ENCODE data around the gene RPL10A.

The RPL10A gene

DNA sequence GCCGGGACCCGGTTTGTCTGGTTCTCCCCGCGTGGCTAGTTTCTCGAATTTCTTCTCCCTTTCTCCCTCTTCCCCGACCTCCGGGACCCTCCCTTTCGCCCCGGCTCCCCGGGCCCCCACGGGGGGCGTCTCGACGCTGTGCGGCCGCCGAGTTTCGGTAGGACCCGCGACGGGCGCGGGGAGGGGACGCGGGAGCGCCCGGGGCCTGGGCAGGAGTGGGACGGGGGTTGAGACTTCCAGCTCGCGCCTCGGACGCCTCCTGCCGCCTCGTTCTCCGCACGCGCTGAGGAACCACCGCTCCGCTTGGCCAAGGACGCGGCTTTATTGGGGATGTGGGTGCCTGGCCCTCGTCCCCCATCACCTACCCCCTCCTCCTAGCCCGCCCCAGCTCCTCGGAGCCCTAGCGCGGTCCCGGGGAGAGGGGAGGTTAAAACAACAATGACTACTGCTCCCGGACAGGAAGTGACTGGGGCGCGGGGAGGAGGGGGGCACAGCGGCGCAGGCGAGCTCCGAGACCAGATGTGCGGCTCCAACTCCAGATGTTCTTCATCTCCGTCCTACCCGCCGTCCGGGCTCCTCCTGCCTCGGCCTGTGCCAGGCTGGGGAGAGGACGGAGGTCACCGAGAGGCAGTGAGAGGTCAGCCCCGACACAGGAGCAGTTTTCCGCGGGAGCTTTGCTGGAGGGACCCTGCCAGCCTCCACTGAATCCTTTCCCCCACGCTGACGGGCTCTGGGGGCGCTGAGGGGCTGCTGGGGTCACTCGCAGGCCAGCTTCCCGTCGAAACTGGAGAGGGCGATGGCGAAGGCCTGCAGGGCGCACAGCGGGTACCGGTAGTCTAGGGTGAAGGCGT is 29.6 kb downstream of the RPL10A start:
- ATAC-seq (replicated peaks) (peak; percentile 33 to 37), DNase-seq (no peak)
- Mint-ChIP-seq H3K27me3 (peaks cover 42 to 46% of the 10 kb centered on the region in 2 donors), H3K9me3 (no peaks in the 10 kb centered on the region), H3K4me1 (peaks cover 29 to 37% of the 10 kb centered on the region in 2 donors), H3K27ac (peak overlapping the region; percentile 56), H3K36me3 (peaks cover 0 to 6% of the 10 kb centered on the region in 2 donors), H3K4me3 (peak overlapping the region; percentile 77 to 83)

DNA sequence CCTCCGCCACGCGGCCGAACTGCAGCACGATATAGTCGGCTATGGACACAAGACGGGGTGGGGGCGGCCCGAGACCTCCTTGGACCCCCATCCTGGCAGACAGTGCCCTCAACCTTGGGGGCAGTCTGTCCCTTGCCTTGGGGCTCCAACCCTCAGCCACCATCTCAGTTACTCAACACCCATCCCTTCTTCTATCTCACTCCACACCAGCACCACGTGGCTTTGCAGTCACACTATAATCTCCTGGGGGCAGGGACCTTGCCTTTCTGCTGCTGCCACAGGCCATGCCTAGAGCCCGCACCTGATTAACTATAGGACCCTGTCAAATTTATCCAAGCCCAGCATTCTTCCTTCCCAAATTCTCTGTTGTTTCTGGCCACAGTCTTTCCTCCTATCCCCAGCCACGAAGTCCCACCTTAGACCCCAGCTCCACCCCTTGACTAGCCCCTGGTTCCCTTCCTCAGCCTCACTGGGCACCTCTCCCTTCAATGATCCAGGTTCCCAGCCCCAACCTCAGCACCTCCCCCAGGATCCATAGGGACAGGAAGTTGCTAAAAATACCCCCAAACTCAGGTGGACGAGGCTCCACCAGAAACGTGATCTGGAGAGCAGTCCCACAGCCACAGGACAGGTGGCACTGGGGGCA is 30.3 kb downstream of the RPL10A start:
- DNase-seq (no peak), ATAC-seq (replicated peaks) (no peak)
- Mint-ChIP-seq H3K36me3 (peaks cover 0 to 6% of the 10 kb centered on the region in 2 donors), H3K9me3 (no peaks in the 10 kb centered on the region), H3K4me1 (peaks cover 24 to 30% of the 10 kb centered on the region in 2 donors), H3K27me3 (peaks cover 40 to 47% of the 10 kb centered on the region in 2 donors), H3K4me3 (peak overlapping the region; percentile 77 to 83), H3K27ac (peak overlapping the region; percentile 88)

- DNase-seq = no peak
- Mint-ChIP-seq H3K9me3 (no peaks in the 10 kb centered on the region), H3K27me3 (peaks cover 40 to 47% of the 10 kb centered on the region in 2 donors), H3K27ac (no peak overlapping the region), H3K36me3 (peaks cover 0 to 6% of the 10 kb centered on the region in 2 donors), H3K4me1 (peaks cover 19 to 22% of the 10 kb centered on the region in 2 donors), H3K4me3 (no peak overlapping the region)
- ATAC-seq (replicated peaks) = no peak
These were observed 31.2 kb downstream of the RPL10A start for GRCh38 chr6:35499372-35499771.

DNA sequence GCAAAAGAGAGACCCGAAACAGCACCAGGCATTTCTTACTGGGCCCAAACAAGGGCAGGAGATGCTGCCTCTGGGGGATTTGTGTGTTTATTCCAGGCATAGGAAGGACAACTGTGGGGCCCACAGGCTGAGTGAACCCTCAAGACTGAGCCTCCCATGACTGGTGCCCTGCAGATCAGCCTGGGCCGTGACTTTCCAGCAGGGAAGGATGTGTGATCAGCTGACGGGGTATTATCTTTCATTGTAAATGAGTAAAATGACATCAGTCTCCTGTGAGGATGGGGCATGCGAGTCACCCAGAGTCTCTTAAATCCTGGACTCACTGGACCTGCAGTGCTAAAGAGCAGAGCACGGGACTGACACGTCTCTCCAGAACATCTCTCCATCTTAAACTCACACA is 32.6 kb downstream of the RPL10A start:
- H3K36me3 Mint-ChIP-seq = peaks cover 0 to 6% of the 10 kb centered on the region in 2 donors
- H3K4me3 Mint-ChIP-seq = no peak overlapping the region
- DNase-seq = no peak
- H3K9me3 Mint-ChIP-seq = no peaks in the 10 kb centered on the region
- no peak for ATAC-seq (replicated peaks)
- H3K4me1 Mint-ChIP-seq = peaks cover 8 to 13% of the 10 kb centered on the region in 2 donors
- peaks cover 32 to 41% of the 10 kb centered on the region in 2 donors for H3K27me3 Mint-ChIP-seq
- H3K27ac Mint-ChIP-seq = no peak overlapping the region

DNA sequence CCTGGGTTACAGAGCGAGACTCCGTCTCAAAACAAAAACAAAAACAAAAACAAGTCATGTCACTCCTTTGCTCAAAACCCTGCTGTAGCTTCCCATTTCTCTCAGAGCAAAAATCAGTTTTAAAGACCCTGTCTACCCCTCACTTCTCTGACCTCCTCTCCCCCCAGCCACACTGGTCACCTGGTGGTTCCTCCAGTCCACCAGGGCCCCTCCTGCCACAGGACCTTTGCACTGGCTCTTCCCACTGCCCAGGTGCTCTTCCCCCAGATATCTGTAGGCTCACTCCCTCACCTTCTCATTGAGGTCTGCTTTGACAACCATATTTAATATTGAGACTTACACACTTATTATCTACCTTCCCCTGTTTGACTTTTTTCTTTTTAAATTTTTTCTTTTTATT is 33.6 kb downstream of the RPL10A start:
- Mint-ChIP-seq H3K4me3 (no peak overlapping the region), H3K36me3 (peaks cover 0 to 6% of the 10 kb centered on the region in 2 donors), H3K4me1 (peaks cover 8 to 13% of the 10 kb centered on the region in 2 donors), H3K27ac (no peak overlapping the region), H3K27me3 (peaks cover 34 to 41% of the 10 kb centered on the region in 2 donors), H3K9me3 (no peaks in the 10 kb centered on the region)
- no peak for ATAC-seq (replicated peaks)
- DNase-seq = no peak

- Mint-ChIP-seq H3K36me3 (peaks cover 0 to 4% of the 10 kb centered on the region in 2 donors), H3K4me1 (peaks cover 2 to 3% of the 10 kb centered on the region in 2 donors), H3K9me3 (no peaks in the 10 kb centered on the region), H3K27me3 (peaks cover 29 to 32% of the 10 kb centered on the region in 2 donors), H3K4me3 (no peak overlapping the region), H3K27ac (no peak overlapping the region)
- ATAC-seq (replicated peaks) = no peak
- DNase-seq = no peak
These were observed 35.3 kb downstream of the RPL10A start for GRCh38 chr6:35503534-35503933.

GRCh38 chr6:35505999-35506412 is 37.8 kb downstream of the RPL10A start:
- DNase-seq = no peak
- Mint-ChIP-seq H3K9me3 (no peaks in the 10 kb centered on the region), H3K27me3 (peaks cover 29 to 36% of the 10 kb centered on the region in 2 donors)

DNA sequence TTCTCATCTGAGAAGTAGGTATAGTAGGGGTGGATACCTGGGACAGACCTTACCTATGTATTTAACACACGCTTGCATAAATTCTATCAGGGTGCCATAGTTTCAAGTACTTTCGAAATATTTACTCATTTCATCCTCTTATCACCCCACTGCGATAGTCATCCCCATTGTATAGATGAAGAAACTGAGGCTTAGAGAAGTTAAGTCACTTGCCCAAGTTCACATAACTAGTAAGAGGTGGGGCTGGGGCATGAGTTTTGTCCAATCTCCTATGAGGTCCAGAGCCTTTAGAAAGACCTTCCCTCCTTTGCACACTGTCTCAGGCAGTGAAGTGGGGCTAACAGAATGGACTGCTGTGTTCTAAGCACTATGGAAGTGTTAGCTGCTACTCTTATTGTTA is 38.3 kb downstream of the RPL10A start:
- ATAC-seq (replicated peaks) (no peak), DNase-seq (no peak)
- H3K27ac Mint-ChIP-seq = no peak overlapping the region
- peaks cover 7 to 17% of the 10 kb centered on the region in 2 donors for H3K4me1 Mint-ChIP-seq
- peaks cover 32 to 39% of the 10 kb centered on the region in 2 donors for H3K27me3 Mint-ChIP-seq
- no peaks in the 10 kb centered on the region for H3K36me3 Mint-ChIP-seq
- H3K4me3 Mint-ChIP-seq = no peak overlapping the region
- no peaks in the 10 kb centered on the region for H3K9me3 Mint-ChIP-seq

More at GRCh38 chr6:35505999-35506412, 37.8 kb downstream of the RPL10A start:
- H3K4me3 Mint-ChIP-seq = no peak overlapping the region
- H3K36me3 Mint-ChIP-seq = no peaks in the 10 kb centered on the region
- H3K4me1 Mint-ChIP-seq = peaks cover 7 to 12% of the 10 kb centered on the region in 2 donors
- no peak for ATAC-seq (replicated peaks)
- H3K27ac Mint-ChIP-seq = no peak overlapping the region

DNA sequence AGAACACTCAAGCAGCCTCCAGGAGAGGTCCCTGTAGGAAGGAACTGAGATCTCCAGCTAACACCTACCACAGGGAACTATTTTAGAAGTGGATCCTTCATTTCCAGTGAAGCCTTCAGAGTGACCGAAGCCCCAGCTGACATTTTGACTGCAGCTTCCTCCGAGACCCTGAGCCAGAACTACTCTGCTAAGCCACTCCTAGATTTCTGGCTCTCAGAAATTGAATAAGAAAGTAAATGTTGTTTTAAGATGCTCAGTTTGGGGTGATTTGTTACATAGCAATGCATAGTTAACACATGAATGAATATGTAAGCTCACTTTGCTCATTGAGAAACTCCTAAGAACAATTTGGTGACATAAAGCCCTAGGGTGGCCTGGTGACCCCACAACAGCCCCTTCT is 39.0 kb downstream of the RPL10A start:
- DNase-seq = no peak
- H3K27ac Mint-ChIP-seq = no peak overlapping the region
- H3K4me3 Mint-ChIP-seq = no peak overlapping the region
- no peaks in the 10 kb centered on the region for H3K9me3 Mint-ChIP-seq
- no peaks in the 10 kb centered on the region for H3K36me3 Mint-ChIP-seq
- peaks cover 7 to 23% of the 10 kb centered on the region in 2 donors for H3K4me1 Mint-ChIP-seq
- H3K27me3 Mint-ChIP-seq = peaks cover 30 to 46% of the 10 kb centered on the region in 2 donors
- ATAC-seq (replicated peaks) = no peak

- ATAC-seq (replicated peaks) (no peak), DNase-seq (no peak)
- no peak overlapping the region for H3K27ac Mint-ChIP-seq
- H3K9me3 Mint-ChIP-seq = no peaks in the 10 kb centered on the region
- H3K4me3 Mint-ChIP-seq = no peak overlapping the region
- peaks cover 7 to 24% of the 10 kb centered on the region in 2 donors for H3K4me1 Mint-ChIP-seq
- H3K36me3 Mint-ChIP-seq = no peaks in the 10 kb centered on the region
- H3K27me3 Mint-ChIP-seq = peaks cover 38 to 48% of the 10 kb centered on the region in 2 donors
These were observed 39.8 kb downstream of the RPL10A start for GRCh38 chr6:35508027-35508426.

- H3K4me1 Mint-ChIP-seq = peaks cover 7 to 24% of the 10 kb centered on the region in 2 donors
- no peak overlapping the region for H3K27ac Mint-ChIP-seq
- peaks cover 39 to 45% of the 10 kb centered on the region in 2 donors for H3K27me3 Mint-ChIP-seq
- DNase-seq (no peak), ATAC-seq (replicated peaks) (no peak)
- H3K9me3 Mint-ChIP-seq = no peaks in the 10 kb centered on the region
- no peak overlapping the region for H3K4me3 Mint-ChIP-seq
- H3K36me3 Mint-ChIP-seq = no peaks in the 10 kb centered on the region
These were observed 40.3 kb downstream of the RPL10A start for GRCh38 chr6:35508542-35508941.

- Mint-ChIP-seq H3K36me3 (no peaks in the 10 kb centered on the region), H3K27me3 (peaks cover 39 to 50% of the 10 kb centered on the region in 2 donors), H3K4me1 (peaks cover 7 to 24% of the 10 kb centered on the region in 2 donors), H3K4me3 (no peak overlapping the region), H3K27ac (no peak overlapping the region), H3K9me3 (no peaks in the 10 kb centered on the region)
- no peak for DNase-seq
- no peak for ATAC-seq (replicated peaks)
These were observed 42.8 kb downstream of the RPL10A start for GRCh38 chr6:35510916-35511561.

- peaks cover 7 to 24% of the 10 kb centered on the region in 2 donors for H3K4me1 Mint-ChIP-seq
These were observed 43.4 kb downstream of the RPL10A start for GRCh38 chr6:35511562-35511941.

GRCh38 chr6:35512006-35512405 is 43.8 kb downstream of the RPL10A start:
- DNase-seq = no peak
- H3K36me3 Mint-ChIP-seq = no peaks in the 10 kb centered on the region

More at GRCh38 chr6:35511562-35511941, 43.4 kb downstream of the RPL10A start:
- peak in 1 of 2 donors; percentile 16 for ATAC-seq (replicated peaks)
- Mint-ChIP-seq H3K27me3 (peaks cover 36 to 50% of the 10 kb centered on the region in 2 donors), H3K9me3 (no peaks in the 10 kb centered on the region), H3K27ac (no peak overlapping the region), H3K36me3 (no peaks in the 10 kb centered on the region), H3K4me3 (peak overlapping the region in 1 of 2 donors; percentile 8)
- DNase-seq = no peak

More at GRCh38 chr6:35512006-35512405, 43.8 kb downstream of the RPL10A start:
- peak overlapping the region in 1 of 2 donors; percentile 16 for H3K4me3 Mint-ChIP-seq
- H3K27ac Mint-ChIP-seq = no peak overlapping the region
- ATAC-seq (replicated peaks) = no peak
- peaks cover 36 to 50% of the 10 kb centered on the region in 2 donors for H3K27me3 Mint-ChIP-seq
- peaks cover 7 to 24% of the 10 kb centered on the region in 2 donors for H3K4me1 Mint-ChIP-seq
- no peaks in the 10 kb centered on the region for H3K9me3 Mint-ChIP-seq
